HT1080 (cell line): Measurements from ENCODE around the gene GALNT9. TPM values are rescaled to one million over a fixed set of nuclear protein-coding genes. Genes with fewer than 3 reads are reported as not detected.
"Not testable (repeated sequence)": the region's sequence is repeated elsewhere in the genome, so short reads cannot be mapped to it uniquely, and the experiment has no call there.

ENCODE experiments used
- DNase-seq: peaks from one replicate; pipeline ENCODE4 v3.0.0-alpha.2; 2015; ENCODE audit warnings: low read depth
- total RNA-seq: library from RNA; depleted of rRNA; stranded (reverse); fragments of >200 nt; shearing (Covaris generic); gene quantifications from 2 replicates; pipeline ENCODE4 v1.2.3, GENCODE V29; 2014

The GALNT9 gene
- total RNA-seq, 1 experiment from 2014 or later: not detected

DNA sequence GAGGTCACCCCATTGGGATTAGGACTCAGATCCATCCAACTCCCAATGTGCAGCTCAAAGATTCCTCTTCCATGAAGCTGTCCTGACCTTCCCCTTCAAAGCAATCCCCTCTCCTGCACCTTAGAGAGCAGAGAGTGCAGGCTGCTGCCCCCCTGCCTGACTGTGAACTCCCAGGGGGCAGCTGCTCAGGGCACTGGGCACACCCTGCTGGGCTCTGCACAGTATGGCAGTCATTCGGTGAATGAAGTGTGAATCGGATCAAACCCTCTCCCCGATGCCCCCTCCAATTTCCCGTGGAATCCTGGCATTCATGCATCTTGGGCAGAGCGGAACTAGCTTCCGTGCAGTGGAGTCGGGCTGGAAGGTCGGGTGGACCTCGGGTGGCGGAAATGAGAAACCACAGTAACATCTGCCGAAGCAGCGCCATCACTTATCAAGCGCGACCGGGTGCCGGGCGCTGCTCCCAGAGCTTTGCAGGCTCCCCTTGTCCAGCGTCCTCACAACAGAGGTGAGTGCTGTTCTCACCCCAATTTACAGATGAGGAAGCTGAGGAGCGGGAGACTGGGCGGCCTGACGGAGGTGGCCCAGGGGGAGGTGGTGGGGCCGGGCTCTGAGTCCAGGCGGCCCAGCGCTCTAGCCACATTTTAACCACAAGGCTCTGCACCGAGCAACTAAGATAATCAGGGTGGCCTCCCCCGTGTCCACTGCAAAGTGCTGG, 14.7 kb downstream of the GALNT9 start:
- DNase-seq: no peak

DNA sequence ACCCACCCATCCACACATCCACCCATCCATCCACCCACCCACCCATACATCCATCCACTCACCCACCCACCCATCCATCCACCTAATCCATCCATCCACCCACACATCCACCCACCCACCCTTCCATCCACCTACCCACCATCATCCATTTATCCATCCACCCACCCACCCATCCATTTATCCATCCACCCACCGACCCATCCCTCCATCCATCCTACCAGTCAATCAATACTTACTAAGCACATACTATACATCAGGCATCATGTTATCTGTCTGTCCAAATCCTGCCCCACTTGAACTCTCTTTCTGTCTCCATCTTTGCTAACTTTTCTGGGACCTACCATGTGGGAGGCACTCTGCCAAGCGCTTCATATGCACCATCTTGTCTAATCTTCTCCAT, 15.4 kb downstream of the GALNT9 start:
- DNase-seq: no peak

DNA sequence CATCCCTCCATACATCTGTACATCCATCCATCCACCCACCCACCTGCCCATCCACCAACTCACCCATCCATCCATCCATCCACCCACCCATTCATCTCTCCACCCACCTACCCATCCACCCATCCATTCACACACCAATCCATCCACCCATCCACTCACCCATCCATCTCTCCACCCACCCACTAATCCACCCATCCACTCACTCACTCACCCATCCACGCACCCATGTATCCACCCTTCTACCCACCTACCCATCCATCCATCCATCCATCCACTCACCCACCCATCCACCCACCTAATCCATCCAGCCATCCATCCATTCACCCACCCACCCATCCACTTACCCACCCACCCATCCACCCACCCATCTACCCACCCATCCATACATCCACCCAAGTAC, 16.2 kb downstream of the GALNT9 start:
- DNase-seq: no peak

DNA sequence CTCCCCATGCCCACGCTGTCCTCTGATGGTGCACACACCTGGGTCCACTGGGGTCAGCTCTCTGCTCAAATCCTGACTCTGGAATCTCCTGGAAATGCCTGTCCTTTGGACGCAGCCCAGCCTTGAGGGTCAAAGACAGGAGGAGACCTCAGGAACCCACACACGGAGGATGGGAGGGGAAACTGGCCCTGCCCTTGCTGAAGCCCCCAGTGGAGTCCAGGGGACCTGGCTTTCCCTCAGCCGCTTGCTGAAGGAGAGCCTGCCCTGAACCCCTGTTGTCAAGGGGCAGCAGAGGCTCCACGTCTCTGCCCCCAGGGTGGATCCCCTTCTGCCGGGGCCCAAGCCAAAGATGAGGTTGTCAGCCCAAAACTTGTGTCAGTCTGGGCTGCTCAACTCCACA, 16.9 kb downstream of the GALNT9 start:
- no peak for DNase-seq

DNA sequence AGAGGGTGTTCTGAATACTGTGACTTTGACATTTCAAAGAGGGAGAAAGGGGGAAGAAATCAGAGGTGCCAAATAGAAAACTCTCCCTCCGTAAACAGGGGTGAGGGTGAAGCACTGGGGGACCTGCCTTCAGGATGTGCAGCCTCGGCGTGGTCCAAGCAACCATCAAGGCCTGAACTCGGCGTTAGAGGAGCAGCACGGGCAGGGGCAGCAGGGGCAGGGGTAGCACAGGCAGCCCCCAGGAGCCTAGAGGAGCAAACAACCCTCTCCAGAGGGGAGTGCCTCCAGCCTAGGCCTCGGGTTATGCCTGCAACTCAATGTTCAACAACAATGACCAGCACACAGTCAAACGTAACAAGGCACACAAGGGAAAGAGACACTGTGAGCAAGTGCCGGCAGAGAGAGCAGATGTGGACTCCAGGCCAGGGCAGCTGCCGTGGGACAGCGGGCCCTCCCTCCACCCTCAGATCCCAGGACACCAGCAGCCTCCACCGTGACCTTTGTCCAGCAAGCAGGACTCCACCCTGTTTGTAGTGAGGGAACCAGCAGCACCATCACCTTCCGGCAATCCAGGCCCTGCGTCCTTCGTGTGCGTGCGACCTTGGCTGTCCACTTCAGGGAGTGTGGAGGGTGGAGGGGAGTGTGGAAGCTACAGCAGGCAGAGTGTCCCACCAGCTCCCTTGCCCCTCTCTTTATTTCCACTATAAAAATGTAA, 18.0 kb downstream of the GALNT9 start:
- DNase-seq: no peak

DNA sequence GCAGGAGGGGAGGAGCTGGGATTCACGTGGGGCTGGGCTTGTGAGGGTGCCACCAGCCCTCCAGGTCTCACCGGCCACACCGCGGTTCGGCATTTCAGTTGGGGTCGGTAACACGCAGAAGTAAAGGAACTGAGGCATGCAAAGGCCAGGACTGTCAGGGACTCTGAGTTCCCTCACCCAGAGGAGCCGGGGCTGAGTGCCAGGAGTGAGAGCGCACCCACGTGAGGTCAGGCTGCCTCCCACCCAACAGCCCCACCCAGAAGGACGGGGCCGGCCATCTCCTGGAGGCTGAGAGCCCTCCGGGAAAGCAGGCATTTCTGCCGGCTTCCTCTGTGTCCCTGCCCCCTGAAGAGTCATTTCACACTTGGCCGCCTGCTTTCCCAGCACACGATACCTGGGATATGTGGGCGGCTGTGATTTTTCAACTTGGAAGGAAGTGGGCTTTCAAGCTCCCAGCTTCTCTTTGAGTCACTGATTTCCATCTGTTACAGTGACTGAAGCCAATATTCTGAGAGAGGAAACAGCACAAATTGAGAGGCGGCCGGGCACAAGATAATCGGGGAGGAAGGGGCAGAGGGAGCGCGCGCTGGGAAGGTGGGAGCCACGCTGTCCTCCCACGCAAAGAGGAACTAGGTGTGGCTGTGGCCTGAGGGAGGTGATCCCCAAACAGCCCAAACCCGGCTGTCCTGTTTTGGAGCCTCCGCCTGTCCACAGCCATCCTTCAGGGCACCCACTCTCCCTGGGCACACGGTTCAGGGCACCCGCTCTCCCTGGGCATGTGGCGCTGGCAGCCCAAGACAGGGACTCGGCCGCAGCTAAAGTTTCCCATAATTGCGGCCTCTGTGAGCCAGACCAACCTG, 19.0 kb downstream of the GALNT9 start:
- no peak for DNase-seq

DNA sequence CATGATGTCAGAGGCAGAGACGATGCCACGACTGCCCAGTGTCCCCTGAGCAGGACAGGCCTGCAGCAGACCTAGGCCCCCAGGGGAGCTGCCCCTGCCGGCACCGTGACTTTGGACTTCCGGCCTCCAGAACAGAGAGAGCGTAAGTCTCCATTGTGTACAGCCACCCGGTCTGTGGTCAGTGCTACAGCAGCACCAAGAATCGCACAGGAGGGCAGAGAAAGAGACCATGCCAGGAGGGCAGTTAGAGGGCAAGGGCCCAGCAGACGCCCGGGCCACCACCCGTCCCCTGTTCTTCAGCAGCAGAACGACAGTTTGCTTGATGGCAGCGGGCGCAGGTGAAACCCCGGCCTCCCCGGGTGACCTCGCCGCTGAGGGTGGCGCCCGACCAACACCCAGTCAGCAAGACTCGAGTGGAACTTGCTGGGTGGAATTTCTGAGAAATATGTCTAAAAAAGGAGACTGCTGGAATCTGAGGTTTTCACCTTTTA, 19.7 kb downstream of the GALNT9 start:
- DNase-seq: no peak

DNA sequence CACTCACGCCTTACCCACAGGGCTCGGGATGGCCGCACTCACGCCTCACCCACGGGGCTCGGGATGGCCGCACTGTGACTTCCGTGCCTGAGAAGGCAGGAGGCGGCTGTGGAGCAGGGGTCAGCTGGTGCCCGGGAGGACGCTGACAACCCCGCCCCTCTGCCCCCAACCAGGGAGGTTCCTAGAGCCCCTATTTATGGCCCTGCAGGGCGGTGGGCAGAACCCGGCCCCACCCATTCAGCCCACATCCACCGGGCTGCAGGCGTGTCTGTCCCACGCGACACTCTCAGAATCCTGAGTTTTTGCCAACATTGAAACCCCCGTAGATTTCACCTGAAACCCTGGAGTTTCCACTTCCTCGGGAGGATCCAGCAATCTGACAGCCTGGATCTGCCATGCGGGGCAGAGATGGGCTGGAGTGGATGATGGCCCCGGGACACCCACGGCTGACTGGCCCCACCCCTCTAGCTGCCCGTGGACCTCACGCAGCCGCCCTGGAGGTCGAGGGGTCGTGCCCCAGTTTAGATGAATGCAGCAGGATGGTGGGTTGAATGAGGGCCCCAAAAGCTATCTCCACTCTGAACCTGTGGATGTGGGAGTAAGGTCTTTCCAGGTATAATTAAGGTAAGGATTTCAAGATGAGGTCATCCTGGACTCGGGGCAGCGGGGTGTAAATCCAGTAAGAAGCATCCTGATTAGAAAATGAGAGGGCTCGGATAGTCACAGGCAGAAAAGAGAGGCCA, 20.4 kb downstream of the GALNT9 start:
- no peak for DNase-seq

DNA sequence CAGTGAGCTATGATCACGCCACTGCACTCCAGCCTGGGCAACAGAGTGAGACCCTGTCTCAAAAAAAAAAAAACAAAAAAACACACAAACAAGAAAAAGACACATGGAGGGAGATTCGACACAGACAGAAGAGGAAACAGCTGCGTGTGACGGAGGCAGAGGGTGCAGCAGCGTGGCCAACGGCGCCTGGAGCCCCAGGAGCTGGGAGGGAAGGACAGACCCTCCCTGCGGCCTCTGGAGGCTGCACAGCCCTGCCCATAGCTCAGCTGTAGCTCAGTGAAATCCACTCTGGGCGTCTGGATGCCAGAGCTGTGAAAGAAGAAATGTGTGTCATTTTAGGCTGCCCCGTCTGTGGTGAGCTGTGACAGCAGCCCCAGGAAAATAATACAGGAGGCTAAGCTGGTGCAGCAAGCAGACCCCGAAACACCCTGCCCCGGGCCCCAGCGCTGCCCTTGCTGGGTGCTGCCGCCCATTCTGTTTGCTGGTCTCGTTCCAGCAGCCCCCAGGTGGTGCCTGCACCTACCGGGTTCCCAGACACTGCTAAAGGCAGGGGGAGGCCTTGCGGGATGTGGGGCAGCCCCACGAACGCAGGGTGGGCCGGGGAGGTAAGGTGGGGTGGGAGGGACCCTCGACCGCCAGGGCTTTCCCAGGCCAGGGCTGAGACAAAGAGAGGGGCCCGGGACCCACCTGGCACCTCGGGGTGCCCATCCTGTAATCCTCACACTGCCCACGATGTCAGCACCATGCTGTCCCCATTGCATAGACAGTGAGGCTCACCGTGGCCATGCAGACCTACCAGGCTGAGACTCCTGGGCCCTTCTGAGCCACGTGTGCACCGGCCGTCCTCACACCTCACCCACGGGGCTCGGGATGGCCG, 21.2 kb downstream of the GALNT9 start:
- DNase-seq: no peak

DNA sequence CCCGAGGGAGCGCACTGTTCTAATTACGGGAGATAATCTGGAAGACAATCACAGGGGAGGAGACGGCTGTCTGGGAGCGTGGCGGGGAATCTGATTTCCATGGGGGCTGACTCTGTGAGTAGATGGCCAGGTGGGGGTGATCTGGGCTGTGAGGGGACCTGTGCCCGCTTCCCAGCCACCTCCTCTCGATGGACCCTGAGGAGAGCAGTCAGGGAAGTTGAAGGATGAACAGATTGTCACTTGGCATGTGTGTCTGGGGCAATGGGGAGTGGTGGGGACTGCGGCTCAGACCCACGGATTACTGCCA, 22.6 kb downstream of the GALNT9 start:
- DNase-seq: no peak

DNA sequence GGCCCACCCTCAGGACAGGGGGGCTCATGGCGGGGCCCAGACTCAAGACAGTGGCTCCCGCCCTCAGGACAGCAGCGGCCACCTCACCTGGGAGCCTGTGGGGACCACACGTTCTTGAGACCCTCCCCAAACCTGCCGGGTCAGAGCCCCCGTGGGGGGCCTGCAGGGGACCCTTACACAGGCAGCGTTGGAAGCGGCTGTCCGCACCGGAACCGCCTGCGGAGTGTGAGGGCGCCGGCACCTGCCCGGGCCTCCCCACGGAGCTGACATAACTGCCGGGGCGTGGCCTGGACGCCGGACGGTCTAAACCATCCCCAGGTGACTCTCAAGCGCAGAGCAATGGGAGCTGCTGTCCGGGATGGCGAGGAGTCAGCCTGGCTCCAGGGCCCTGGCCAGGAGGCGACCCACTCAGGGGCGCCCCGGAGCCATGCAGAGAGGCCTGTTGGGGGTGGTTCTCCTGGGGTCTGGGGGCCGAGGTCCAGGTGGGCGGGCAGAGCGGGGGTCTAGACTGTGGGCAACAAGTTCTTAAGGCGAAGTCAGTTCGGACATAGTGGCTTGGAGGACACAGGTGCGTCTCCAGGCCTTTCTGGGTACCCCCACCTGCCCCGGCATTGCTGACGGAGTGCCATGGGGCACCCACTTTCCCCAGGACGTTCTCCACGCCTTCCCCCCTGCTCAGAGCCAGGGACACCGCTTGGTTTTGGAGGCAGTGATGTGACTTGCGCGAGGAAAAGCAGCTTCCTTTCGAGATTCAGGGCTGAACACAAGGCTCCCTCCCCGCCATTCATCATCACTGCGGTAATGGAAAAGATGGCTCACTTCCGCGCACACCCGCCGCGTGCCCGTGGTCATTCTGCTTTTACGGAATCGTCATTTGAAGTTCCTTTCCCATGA, 23.2 kb downstream of the GALNT9 start:
- DNase-seq: no peak

DNA sequence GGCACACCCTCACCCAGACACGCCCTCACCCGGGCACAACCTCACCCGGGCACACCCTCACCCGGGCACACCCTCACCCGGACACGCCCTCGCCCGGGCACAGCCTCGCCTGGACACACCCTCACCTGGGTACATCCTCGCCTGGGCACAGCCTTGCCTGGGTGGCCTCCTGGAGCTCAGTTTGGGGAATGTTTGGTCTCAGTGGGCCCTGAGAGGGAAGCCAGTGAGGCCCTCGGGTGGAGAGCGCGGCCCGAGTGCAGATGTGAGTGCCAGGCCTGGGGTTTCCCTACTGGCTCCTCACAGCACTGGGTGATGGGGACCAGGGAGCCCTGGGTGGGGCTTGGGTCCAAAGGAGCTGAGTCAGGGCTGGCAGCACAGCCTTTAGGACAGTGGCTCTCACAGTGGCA, 23.8 kb downstream of the GALNT9 start:
- no peak for DNase-seq

DNA sequence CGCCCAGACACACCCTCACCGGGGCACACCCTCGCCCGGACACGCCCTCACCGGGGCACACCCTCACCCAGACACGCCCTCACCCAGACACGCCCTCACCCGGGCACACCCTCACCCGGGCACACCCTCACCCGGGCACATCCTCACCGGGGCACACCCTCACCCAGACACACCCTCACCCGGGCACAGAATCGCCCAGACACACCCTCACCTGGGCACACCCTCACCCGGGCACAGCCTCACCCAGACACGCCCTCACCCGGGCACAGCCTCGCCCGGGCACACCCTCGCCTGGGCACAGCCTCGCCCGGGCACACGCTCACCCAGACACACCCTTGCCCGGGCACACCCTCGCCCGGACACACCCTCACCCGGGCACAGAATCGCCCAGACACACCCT, 24.5 kb downstream of the GALNT9 start:
- DNase-seq: not testable (repeated sequence)

DNA sequence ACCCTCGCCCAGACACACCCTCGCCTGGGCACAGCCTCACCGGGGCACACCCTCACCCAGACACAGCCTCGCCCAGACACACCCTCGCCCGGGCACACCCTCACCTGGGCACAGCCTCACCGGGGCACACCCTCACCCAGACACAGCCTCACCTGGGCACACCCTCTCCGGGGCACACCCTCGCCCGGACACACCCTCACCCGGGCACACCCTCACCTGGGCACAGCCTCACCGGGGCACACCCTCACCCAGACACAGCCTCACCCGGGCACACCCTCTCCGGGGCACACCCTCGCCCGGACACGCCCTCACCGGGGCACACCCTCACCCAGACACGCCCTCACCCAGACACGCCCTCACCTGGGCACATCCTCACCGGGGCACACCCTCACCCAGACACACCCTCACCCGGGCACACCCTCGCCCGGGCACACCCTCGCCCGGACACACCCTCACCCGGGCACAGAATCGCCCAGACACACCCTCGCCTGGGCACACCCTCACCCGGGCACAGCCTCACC, 25.5 kb downstream of the GALNT9 start:
- not testable (repeated sequence) for DNase-seq

DNA sequence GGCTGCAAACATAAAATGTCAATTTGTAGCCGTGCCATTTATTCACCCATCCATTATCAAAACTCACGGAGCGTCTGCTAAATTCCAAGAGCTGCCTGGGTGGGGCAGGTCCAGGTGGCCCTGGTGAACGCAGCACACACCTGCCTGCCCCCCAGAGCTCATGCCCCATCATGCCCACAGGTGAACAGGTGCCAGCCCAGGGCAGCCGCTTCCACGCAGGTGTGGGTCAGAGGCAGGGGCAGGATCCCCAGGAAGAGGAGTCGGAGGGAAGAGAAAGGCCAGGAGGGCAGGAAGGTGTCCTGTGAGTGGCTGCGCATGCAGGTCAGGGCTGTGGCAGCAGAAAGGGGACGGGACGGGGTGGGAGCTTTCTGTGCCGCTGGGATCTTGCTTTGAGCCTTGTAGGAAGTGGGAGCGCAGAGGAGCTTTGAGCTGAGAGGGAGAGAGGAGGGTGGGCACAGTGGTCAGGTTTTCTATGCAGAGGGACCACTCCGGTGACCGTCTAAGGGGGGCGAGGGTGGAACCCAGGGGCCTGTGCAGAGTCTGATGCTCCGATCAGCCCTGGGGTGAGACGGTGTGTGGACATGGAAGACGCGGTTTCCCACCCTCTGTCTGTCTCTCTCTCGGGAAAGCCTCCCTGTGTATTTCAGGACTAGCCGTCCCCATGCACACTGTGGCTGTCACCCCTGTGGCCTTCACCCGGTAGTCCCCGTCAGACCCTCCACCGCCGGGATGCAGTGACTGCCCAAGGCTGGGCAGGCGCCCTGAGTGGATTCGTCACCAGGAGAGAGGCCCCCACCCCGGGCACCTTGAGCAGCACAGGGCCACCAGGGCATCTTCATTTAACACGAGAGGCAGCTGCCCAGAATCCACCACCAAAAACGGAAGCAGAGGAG, 26.7 kb downstream of the GALNT9 start:
- no peak for DNase-seq

DNA sequence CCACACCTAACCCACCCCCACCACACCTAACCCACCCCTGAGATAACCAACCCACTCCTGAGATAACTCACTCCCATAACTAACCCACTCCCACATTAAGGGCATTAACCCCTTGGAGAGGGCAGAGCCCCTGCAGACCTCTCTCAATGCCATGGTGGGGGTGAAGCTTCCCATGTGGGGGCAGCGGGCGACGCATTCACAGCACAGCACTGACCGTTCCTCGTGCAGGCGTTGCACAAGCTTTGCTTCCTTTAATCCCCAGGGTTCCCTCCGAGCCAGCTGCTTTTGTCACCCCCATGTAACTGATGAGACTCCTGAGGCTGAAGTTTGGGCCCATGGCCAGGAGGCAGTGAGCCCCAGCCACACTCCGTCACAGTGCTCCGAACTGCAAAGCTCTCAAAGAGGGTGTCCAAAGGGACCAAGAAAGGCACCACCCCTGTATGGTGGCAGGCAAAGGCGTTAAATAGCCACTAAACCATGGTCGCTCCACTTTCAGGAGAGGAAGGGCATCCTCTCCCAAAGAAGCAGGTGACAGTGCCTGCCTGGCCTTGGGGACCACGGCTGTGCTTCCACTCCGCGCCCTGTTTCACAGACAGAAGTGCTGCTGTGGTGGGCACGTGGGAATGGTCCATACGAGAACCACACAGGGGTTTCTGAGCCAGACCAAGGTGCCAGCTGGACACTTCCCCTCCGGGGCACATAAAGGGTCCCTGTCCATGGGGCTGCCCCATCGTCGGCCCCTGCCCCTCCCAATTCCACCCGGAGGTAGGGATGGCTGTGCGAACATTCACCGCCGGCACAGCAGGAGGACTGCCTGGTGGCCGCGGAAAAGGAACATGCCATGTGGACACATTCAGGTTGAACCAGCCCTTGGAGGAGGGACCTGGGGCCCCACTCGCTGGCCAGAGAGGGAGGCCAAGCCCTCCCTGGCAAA, 28.3 kb downstream of the GALNT9 start:
- no peak for DNase-seq

DNA sequence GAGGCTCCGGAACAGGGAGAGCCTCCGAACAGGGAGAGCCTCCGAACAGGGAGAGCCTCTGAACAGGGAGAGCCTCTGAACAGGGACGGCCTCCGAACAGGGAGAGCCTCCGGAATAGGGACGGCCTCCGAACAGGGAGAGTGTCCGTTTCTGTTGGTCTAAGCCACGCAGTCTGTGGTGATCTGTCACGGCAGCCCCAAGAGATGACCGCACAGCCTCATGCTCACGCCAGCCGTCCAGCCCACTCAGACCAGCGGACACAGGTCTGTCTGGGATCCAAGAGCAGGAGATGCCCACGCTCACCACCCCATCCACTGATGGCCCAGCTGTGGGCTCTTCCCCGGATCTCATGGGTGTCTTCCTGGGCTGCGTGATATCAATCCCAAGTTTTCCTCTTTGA, 33.3 kb downstream of the GALNT9 start:
- no peak for DNase-seq
